MM.1S (cell line): ENCODE data around the gene RPP40.

Experiments used
- DNase-seq: peaks from one replicate; pipeline ENCODE4 v3.0.0-alpha.2; 2015
- H2AFZ ChIP-seq: fragments of 300-600 bp; sonication (generic); 2 replicates; pipeline ENCODE4 v1.6.0; 2016; ENCODE audit warnings: antibody characterized with exemption, low read length
- H3F3A ChIP-seq: fragments of 300-600 bp; sonication (generic); 2 replicates; pipeline ENCODE4 v1.6.1; 2016; ENCODE audit warnings: mild to moderate bottlenecking, antibody characterized with exemption, low read length, moderate library complexity, mixed read lengths; ENCODE audit not compliant: insufficient read depth
- H3K27ac ChIP-seq: fragments of 300-600 bp; sonication (generic); 2 replicates; pipeline ENCODE4 v1.5.1; 2016; ENCODE audit warnings: mild to moderate bottlenecking, low read length
- H3K27me3 ChIP-seq: fragments of 300-600 bp; sonication (generic); replicated peaks from 2 replicates; pipeline ENCODE4 v1.6.0; 2016; ENCODE audit warnings: low read length; ENCODE audit not compliant: insufficient read depth
- H3K36me3 ChIP-seq: fragments of 300-600 bp; sonication (generic); replicated peaks from 2 replicates; pipeline ENCODE4 v1.6.1; 2016; ENCODE audit warnings: mild to moderate bottlenecking, low read length, mixed read lengths; ENCODE audit not compliant: insufficient read depth
- H3K4me1 ChIP-seq: fragments of 300-600 bp; sonication (generic); 2 replicates; pipeline ENCODE4 v1.6.1; 2016; ENCODE audit warnings: low read length, mixed read lengths
- H3K4me2 ChIP-seq: fragments of 300-600 bp; sonication (generic); 2 replicates; pipeline ENCODE4 v1.6.0; 2016; ENCODE audit warnings: low read depth, low read length
- H3K4me3 ChIP-seq: fragments of 300-600 bp; sonication (generic); 2 replicates; pipeline ENCODE4 v1.5.1; 2016; ENCODE audit warnings: low read length, mixed read lengths
- H3K79me2 ChIP-seq: fragments of 300-600 bp; sonication (generic); 2 replicates; pipeline ENCODE4 v1.6.1; 2016; ENCODE audit warnings: mixed run types, low read length, mixed read lengths
- H3K9ac ChIP-seq: fragments of 300-600 bp; sonication (generic); 2 replicates; pipeline ENCODE4 v1.6.1; 2016; ENCODE audit warnings: low read length, mixed read lengths
- H3K9me2 ChIP-seq: fragments of 300-600 bp; sonication (generic); replicated peaks from 2 replicates; pipeline ENCODE4 v1.6.1; 2016; ENCODE audit warnings: mild to moderate bottlenecking, low read length, mixed read lengths; ENCODE audit not compliant: insufficient read depth
- H3K9me3 ChIP-seq: fragments of 300-600 bp; sonication (generic); replicated peaks from 2 replicates; pipeline ENCODE4 v1.6.1; 2016; ENCODE audit warnings: mild to moderate bottlenecking, low read length, mixed read lengths; ENCODE audit not compliant: insufficient read depth
- H4K20me1 ChIP-seq: fragments of 300-600 bp; sonication (generic); 2 replicates; pipeline ENCODE4 v1.6.1; 2016; ENCODE audit warnings: mild to moderate bottlenecking, low read length, moderate library complexity, mixed read lengths; ENCODE audit not compliant: insufficient read depth
- EZH2 ChIP-seq: fragments of 300-600 bp; sonication (generic); optimal IDR thresholded peaks from 2 replicates; pipeline ENCODE3; 2017; ENCODE audit warnings: low read depth, mild to moderate bottlenecking, antibody characterized with exemption, low read length, mixed read lengths
- EZH2phosphoT487 ChIP-seq: fragments of 300-600 bp; sonication (generic); IDR thresholded peaks from 2 replicates; pipeline ENCODE4 v1.6.1; 2018; ENCODE audit warnings: antibody characterized with exemption, low read length
- TF ChIP-seq, protein P1 (sequence below): fragments of 300-600 bp; sonication (generic); IDR thresholded peaks from 2 replicates; pipeline ENCODE4 v1.5.1; 2016; ENCODE audit warnings: antibody characterized with exemption, low read length, mixed read lengths

The RPP40 gene

DNA sequence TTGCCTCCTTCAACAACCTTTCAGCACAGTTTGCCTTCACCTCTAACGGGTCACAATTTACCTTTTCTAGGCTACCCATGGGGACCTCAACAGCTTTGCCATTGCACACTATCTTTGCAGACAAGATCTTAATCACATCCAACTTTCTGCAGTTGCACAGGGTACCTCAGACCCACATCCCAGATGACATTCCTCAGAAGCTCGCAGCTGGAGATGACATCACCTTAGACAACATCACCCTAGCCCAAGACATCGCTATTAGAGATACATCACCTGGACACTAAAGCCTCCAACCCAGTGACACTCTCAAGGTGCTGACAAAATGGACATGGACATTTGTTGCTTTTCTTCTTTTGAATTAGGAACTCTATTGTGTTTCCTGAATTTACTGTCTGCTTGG, 38.6 kb upstream of the RPP40 start:
- no peaks in the 10 kb centered on the region for H3K9me3 ChIP-seq
- H3K9me2 ChIP-seq, result no peaks in the 10 kb centered on the region
- H3K36me3 ChIP-seq, result no peaks in the 10 kb centered on the region
- H3K27me3 ChIP-seq, result no peaks in the 10 kb centered on the region
- TF ChIP-seq EZH2phosphoT487 (no peak), EZH2 (no peak)
- TF ChIP-seq, protein P1, sequence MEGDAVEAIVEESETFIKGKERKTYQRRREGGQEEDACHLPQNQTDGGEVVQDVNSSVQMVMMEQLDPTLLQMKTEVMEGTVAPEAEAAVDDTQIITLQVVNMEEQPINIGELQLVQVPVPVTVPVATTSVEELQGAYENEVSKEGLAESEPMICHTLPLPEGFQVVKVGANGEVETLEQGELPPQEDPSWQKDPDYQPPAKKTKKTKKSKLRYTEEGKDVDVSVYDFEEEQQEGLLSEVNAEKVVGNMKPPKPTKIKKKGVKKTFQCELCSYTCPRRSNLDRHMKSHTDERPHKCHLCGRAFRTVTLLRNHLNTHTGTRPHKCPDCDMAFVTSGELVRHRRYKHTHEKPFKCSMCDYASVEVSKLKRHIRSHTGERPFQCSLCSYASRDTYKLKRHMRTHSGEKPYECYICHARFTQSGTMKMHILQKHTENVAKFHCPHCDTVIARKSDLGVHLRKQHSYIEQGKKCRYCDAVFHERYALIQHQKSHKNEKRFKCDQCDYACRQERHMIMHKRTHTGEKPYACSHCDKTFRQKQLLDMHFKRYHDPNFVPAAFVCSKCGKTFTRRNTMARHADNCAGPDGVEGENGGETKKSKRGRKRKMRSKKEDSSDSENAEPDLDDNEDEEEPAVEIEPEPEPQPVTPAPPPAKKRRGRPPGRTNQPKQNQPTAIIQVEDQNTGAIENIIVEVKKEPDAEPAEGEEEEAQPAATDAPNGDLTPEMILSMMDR, result no peak
- H3K4me1 ChIP-seq, result no peaks in the 10 kb centered on the region
- H3K4me2 ChIP-seq, result no peak overlapping the region
- H4K20me1 ChIP-seq, result no peaks in the 10 kb centered on the region
- no peak for DNase-seq
- H2AFZ ChIP-seq, result no peak overlapping the region
- no peaks in the 10 kb centered on the region for H3F3A ChIP-seq
- no peak overlapping the region for H3K27ac ChIP-seq
- no peak overlapping the region for H3K9ac ChIP-seq
- no peaks in the 10 kb centered on the region for H3K79me2 ChIP-seq
- no peak overlapping the region for H3K4me3 ChIP-seq

DNA sequence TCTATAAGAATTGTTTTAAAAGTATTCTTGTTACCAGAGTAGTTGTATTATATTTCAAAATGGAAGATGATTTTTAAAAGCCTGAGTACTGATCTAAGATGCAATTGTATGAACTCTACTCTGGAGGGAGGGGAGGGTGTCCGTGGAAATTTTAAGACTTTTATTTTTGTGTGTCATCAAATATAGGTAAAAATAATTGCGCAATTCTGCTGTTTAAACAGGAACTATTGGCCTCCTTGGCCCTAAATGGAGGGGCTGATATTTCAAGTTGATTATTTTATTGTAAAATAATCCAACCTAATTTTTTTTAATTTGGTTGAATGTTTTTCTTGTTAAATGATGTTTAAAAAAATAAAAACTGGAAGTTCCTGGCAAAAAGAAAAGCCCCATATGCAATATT, 38.1 kb upstream of the RPP40 start:
- Histone ChIP-seq H3K36me3 (no peaks in the 10 kb centered on the region), H3K4me1 (no peaks in the 10 kb centered on the region), H3F3A (no peaks in the 10 kb centered on the region), H2AFZ (no peak overlapping the region), H3K27me3 (no peaks in the 10 kb centered on the region), H3K79me2 (no peaks in the 10 kb centered on the region), H3K9me3 (no peaks in the 10 kb centered on the region), H3K27ac (no peak overlapping the region), H3K9ac (no peak overlapping the region), H3K9me2 (no peaks in the 10 kb centered on the region), H4K20me1 (no peaks in the 10 kb centered on the region), H3K4me2 (no peak overlapping the region), H3K4me3 (no peak overlapping the region)
- TF ChIP-seq, protein P1, result no peak
- TF ChIP-seq EZH2phosphoT487 (no peak), EZH2 (no peak)
- no peak for DNase-seq

DNA sequence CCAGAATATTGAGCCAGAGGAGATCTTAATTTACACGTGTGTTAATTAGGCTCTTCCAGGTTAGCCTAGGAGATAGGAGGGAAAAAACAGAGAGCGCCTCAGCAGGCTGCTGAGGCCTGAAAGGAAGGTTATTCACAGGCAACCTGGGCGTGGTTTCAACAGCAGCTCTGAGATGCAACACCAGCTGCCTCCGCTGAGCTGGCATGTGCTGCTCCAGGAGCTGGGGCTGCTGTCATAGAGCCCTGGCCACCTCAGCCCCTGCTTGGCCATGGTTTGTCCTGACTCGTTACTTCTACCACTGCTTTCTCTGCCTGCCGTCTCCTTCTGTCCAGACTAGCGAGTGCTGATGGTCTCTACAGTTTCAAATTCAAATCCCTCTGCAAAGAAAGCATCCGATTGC, 32.4 kb upstream of the RPP40 start:
- TF ChIP-seq EZH2phosphoT487, result no peak
- TF ChIP-seq, protein P1, result peak; percentile 27
- no peak for TF ChIP-seq EZH2
- Histone ChIP-seq H3K9me3 (no peaks in the 10 kb centered on the region), H2AFZ (peak overlapping the region; percentile 25; the same call in 1 of the 2 replicates)

More for the DNA sequence above, 32.4 kb upstream of the RPP40 start:
- H3K4me2 ChIP-seq, result no peak overlapping the region
- H3K79me2 ChIP-seq, result no peaks in the 10 kb centered on the region
- H3K27me3 ChIP-seq, result no peaks in the 10 kb centered on the region
- no peak overlapping the region for H3K4me3 ChIP-seq
- no peaks in the 10 kb centered on the region for H4K20me1 ChIP-seq
- no peaks in the 10 kb centered on the region for H3F3A ChIP-seq
- no peak overlapping the region for H3K9ac ChIP-seq
- H3K9me2 ChIP-seq, result no peaks in the 10 kb centered on the region
- no peaks in the 10 kb centered on the region for H3K36me3 ChIP-seq
- no peak overlapping the region for H3K27ac ChIP-seq
- peaks cover 9% of the 10 kb centered on the region for H3K4me1 ChIP-seq
- DNase-seq, result peak; percentile 84
